Lung (tissue), 4 donors: ENCODE measurements around the gene ADAM30. TPM values are rescaled to one million over a fixed set of nuclear protein-coding genes. Genes with fewer than 3 reads are reported as not detected.

Source experiments
- polyA plus RNA-seq, 2 donors: library from polyadenylated mRNA; stranded (reverse); fragments of 200-250 nt; gene quantifications; one replicate each; pipeline ENCODE4 v1.2.1, GENCODE V29; 2013
- total RNA-seq, 2 donors: library from RNA; depleted of rRNA in 1 of 2; stranded (reverse); fragments of >200 nt in 1 of 2; gene quantifications; one replicate each; pipeline ENCODE4 v1.2.1, GENCODE V29; 2014 to 2021
- donor health status: Bipolar disorder and iron deficiency.
- donor health status: healthy.
- donor health status: DM: yes; HTN: yes; CAD: no.

Gene ADAM30
- total and polyA plus RNA-seq, 4 donors: not detected

Other genes starting within 250 kb of the ADAM30 start
- 10 to 100 TPM in 1 of 2 donors, 1 to 10 TPM in 1; 6.1 to 22.2 TPM for gene ZNF697, start 248.2 kb downstream of the ADAM30 start, total RNA-seq
- gene ZNF697, start 248.2 kb downstream of the ADAM30 start, polyA plus RNA-seq: 1 to 10 TPM; 2.3 to 3.9 TPM
- gene PHGDH, start 184.6 kb downstream of the ADAM30 start, total RNA-seq: 100 to 1,000 TPM in 1 of 2 donors, 10 to 100 TPM in 1; 35.2 to 133 TPM
- gene PHGDH, start 184.6 kb downstream of the ADAM30 start, polyA plus RNA-seq: 10 to 100 TPM; 28.8 to 33.2 TPM
- gene HMGCS2, start 127.6 kb downstream of the ADAM30 start, total RNA-seq: under 1 TPM; 0.28 to 0.52 TPM
- gene HMGCS2, start 127.6 kb downstream of the ADAM30 start, polyA plus RNA-seq: 1 to 10 TPM in 1 of 2 donors, not detected in 1; 4.2 TPM
- gene REG4, start 85.1 kb downstream of the ADAM30 start, total RNA-seq: not detected
- gene REG4, start 85.1 kb downstream of the ADAM30 start, polyA plus RNA-seq: under 1 TPM in 1 of 2 donors, not detected in 1; 0.08 TPM
- 100 to 1,000 TPM; 123 to 179 TPM for gene NOTCH2, start 173.1 kb upstream of the ADAM30 start, total RNA-seq
- gene NOTCH2, start 173.1 kb upstream of the ADAM30 start, polyA plus RNA-seq: 10 to 100 TPM in 1 of 2 donors, 1 to 10 TPM in 1; 6.8 to 37.7 TPM